Mucosa of rectum (tissue), 2 donors: ENCODE results near the gene LGALS8.
"Not testable (repeated sequence)": the region's sequence is repeated elsewhere in the genome, so short reads cannot be mapped to it uniquely, and the experiment has no call there.

Experiments used
- H3K27ac ChIP-seq, 2 donors: one replicate each; pipeline ENCODE4 v1.7.0; 2013; ENCODE audit warnings: inconsistent platforms in 2 of 2, low read depth in 2 of 2, low read length in 2 of 2
- H3K27me3 ChIP-seq, 2 donors: one replicate each; pipeline ENCODE4 v1.7.0; 2013; ENCODE audit warnings: low read length in 2 of 2; ENCODE audit not compliant: control insufficient read depth in 2 of 2, insufficient read depth in 2 of 2
- H3K36me3 ChIP-seq, 2 donors: one replicate each; pipeline ENCODE4 v1.7.0; 2013; ENCODE audit warnings: low read length in 2 of 2; ENCODE audit not compliant: control insufficient read depth in 2 of 2, insufficient read depth in 2 of 2
- H3K4me1 ChIP-seq, 2 donors: one replicate each; pipeline ENCODE4 v1.7.0; 2013; ENCODE audit warnings: low read length in 2 of 2, mild to moderate bottlenecking in 1 of 2; ENCODE audit not compliant: control insufficient read depth in 2 of 2, insufficient read depth in 2 of 2
- H3K4me3 ChIP-seq, 2 donors: one replicate each; pipeline ENCODE4 v1.7.0; 2013; ENCODE audit warnings: low read length in 2 of 2
- H3K9ac ChIP-seq, 2 donors: one replicate each; pipeline ENCODE4 v1.7.0; 2013; ENCODE audit warnings: low read length in 2 of 2, low read depth in 1 of 2, mild to moderate bottlenecking in 1 of 2
- H3K9me3 ChIP-seq, 2 donors: one replicate each; pipeline ENCODE4 v1.7.0; 2013; ENCODE audit warnings: low read length in 2 of 2; ENCODE audit not compliant: control insufficient read depth in 2 of 2
- donor health status: healthy.
- donor health status: Normal muscosa, but diverticular disease.

LGALS8 gene

GRCh38 chr1:236523704-236524141 lies at the start of gene LGALS8:
Gene LGALS8 (plus strand): TSS chr1:236523982. CDS start chr1:236526071, 2,089 bp downstream.
- peaks cover 11 to 15% of the 10 kb centered on the region in 2 donors for H3K36me3 ChIP-seq
- peaks cover 5% of the 10 kb centered on the region in 2 donors for H3K4me1 ChIP-seq
- H3K9ac ChIP-seq: peak within 1 kb of the TSS; percentile 84 to 90
- H3K4me3 ChIP-seq: peak within 1 kb of the TSS; percentile 90 to 95
- no peaks in the 10 kb centered on the region for H3K27me3 ChIP-seq
- no peaks in the 10 kb centered on the region for H3K9me3 ChIP-seq
- peak within 1 kb of the TSS; percentile 82 to 95 for H3K27ac ChIP-seq

GRCh38 chr1:236476019-236476418 lies 47.8 kb upstream of the LGALS8 start:
- no peaks in the 10 kb centered on the region for H3K27me3 ChIP-seq
- no peaks in the 10 kb centered on the region for H3K36me3 ChIP-seq
- no peaks in the 10 kb centered on the region for H3K9me3 ChIP-seq
- no peak overlapping the region for H3K9ac ChIP-seq
- no peak overlapping the region for H3K4me3 ChIP-seq
- no peak overlapping the region for H3K27ac ChIP-seq
- no peaks in the 10 kb centered on the region for H3K4me1 ChIP-seq

- no peak overlapping the region for H3K4me3 ChIP-seq
- no peaks in the 10 kb centered on the region for H3K27me3 ChIP-seq
- no peaks in the 10 kb centered on the region for H3K9me3 ChIP-seq
- no peak overlapping the region for H3K27ac ChIP-seq
- H3K9ac ChIP-seq: no peak overlapping the region
- no peaks in the 10 kb centered on the region for H3K4me1 ChIP-seq
- H3K36me3 ChIP-seq: no peaks in the 10 kb centered on the region
Measured at GRCh38 chr1:236480758-236481436, 42.9 kb upstream of the LGALS8 start.

DNA sequence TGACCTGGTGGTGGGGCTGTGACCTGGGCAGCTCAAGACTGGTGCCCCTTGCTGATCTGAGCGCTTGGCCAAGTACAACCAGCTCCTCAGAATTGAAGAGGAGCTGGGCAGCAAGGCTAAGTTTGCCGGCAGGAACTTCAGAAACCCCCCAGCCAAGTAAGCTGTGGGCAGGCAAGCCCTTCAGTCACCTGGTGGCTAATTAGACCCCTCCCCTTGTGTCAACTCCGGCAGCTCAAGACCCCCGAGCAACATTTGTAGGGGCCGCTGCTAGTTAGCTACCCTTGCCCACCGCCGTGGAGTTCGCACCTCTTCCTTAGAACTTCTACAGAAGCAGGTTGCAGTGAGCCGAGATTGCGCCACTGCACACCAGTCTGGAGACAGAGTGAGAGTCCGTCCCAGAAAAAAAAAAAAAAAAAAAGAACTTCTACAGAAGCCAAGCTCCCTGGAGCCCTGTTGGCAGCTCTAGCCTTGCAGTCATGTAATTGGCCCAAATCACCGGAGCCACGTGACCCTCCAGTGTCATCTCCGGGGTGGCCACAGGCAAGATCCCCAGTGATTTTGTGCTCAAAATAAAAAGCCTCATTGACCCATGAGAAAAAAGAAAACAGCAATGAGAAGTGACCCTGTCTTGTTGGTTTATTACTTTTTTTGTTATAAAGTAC lies 39.3 kb upstream of the LGALS8 start:
- Histone ChIP-seq H3K4me3 (no peak overlapping the region), H3K36me3 (no peaks in the 10 kb centered on the region), H3K4me1 (no peaks in the 10 kb centered on the region), H3K27ac (no peak overlapping the region), H3K9ac (no peak overlapping the region), H3K9me3 (no peaks in the 10 kb centered on the region), H3K27me3 (no peaks in the 10 kb centered on the region)

GRCh38 chr1:236486356-236487002 lies 37.3 kb upstream of the LGALS8 start:
- H3K4me3 ChIP-seq: no peak overlapping the region
- H3K36me3 ChIP-seq: no peaks in the 10 kb centered on the region
- H3K4me1 ChIP-seq: no peaks in the 10 kb centered on the region
- no peak overlapping the region for H3K27ac ChIP-seq
- no peak overlapping the region for H3K9ac ChIP-seq
- H3K9me3 ChIP-seq: no peaks in the 10 kb centered on the region
- H3K27me3 ChIP-seq: no peaks in the 10 kb centered on the region

DNA sequence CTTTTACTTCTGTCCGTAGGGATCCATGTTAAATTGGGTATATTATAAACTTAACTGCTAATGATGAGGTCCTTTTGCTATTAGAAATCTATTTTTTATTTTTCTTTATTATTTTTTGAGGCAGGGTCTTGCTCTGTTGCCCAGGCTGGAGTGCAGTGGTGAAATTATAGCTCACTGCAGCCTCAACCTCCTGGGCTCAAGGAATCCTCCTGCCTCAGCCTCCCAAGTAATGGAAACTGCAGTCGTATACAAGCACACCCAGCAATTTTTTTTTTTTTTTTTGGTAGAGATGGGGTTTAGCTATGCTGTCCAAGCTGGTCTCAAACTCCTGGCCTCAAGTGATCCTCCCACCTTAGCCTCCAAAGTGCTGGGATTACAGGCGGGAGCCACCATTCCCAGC lies 34.6 kb upstream of the LGALS8 start:
- not testable (repeated sequence) for H3K9ac ChIP-seq, H3K4me1 ChIP-seq, H3K9me3 ChIP-seq, H3K36me3 ChIP-seq, H3K27ac ChIP-seq, H3K27me3 ChIP-seq, H3K4me3 ChIP-seq

- Histone ChIP-seq H3K4me3 (no peak overlapping the region), H3K9ac (no peak overlapping the region), H3K4me1 (no peaks in the 10 kb centered on the region), H3K27ac (no peak overlapping the region), H3K36me3 (no peaks in the 10 kb centered on the region), H3K27me3 (no peaks in the 10 kb centered on the region), H3K9me3 (no peaks in the 10 kb centered on the region)
Measured at GRCh38 chr1:236489710-236490377, 33.9 kb upstream of the LGALS8 start.

DNA sequence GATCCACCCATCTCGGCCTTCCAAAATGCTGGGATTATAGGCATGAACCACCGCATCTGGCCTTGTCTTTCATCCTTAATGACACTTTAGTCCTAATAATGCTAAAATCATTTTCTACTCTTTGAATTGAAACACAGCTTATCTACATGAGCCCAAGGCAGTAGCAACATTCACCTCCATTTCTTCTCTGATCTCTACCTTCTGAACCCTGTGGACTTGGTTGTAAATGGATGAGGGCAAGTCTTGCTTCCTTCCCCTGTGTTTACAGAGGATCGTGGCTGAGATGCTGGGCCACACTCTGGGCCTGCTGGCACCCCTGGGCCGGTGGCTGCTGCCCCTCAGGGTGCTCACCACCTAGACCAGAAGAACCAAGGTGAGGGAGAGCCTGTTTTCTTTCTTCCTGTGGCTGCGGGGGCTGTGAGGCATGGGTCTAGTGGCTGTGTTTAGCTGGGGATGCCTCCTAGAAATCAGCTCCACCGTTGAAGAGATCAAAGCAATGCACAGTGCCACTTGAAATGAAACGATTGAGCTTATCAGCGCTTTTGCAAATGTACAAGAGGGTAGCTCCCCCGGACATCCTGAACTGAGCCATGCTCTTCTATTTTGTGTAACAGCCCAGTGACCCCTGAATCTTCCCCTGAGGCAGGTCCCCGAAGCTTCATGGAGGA lies 32.2 kb upstream of the LGALS8 start:
- Histone ChIP-seq H3K4me3 (no peak overlapping the region), H3K27ac (no peak overlapping the region), H3K4me1 (no peaks in the 10 kb centered on the region), H3K9ac (no peak overlapping the region), H3K9me3 (no peaks in the 10 kb centered on the region), H3K36me3 (no peaks in the 10 kb centered on the region), H3K27me3 (no peaks in the 10 kb centered on the region)

GRCh38 chr1:236492378-236492777 lies 31.4 kb upstream of the LGALS8 start:
- Histone ChIP-seq H3K4me3 (no peak overlapping the region), H3K4me1 (no peaks in the 10 kb centered on the region), H3K27ac (no peak overlapping the region), H3K9me3 (no peaks in the 10 kb centered on the region), H3K36me3 (no peaks in the 10 kb centered on the region), H3K9ac (no peak overlapping the region), H3K27me3 (no peaks in the 10 kb centered on the region)
